Bladder microvascular endothelial cell (primary cell): ENCODE data around the gene ZNF223. TPM values are rescaled to one million over a fixed set of nuclear protein-coding genes. Genes with fewer than 3 reads are reported as not detected.

ENCODE experiments used
- total RNA-seq: library from RNA; depleted of rRNA; stranded (reverse); fragments of >200 nt; gene quantifications from 2 replicates; pipeline ENCODE4 v1.2.3, GENCODE V29; 2014

The ZNF223 gene
- 2.8 and 6.5 TPM in 2 replicates for total RNA-seq

GRCh38 chr19:44051650-44052402 lies at the start of gene ZNF223:
Gene ZNF223, plus strand, starts transcription at chr19:44052036. Its CDS starts 3,141 bp downstream, at chr19:44055177.

GRCh38 chr19:44002566-44003460 lies 49.0 kb upstream of the ZNF223 start, which contains the start of gene ZNF230:
Gene ZNF230, plus strand, starts transcription at chr19:44002957. Its CDS starts 4,122 bp downstream, at chr19:44007079.

GRCh38 chr19:44025217-44025936 lies 26.5 kb upstream of the ZNF223 start, which contains the start of gene ZNF222:
Gene ZNF222, plus strand, starts transcription at chr19:44025379. Its CDS starts 58 bp downstream, at chr19:44025437.

GRCh38 chr19:44071824-44072542 lies 20.1 kb downstream of the ZNF223 start, which contains the start of gene ZNF284:
Gene ZNF284, plus strand, starts transcription at chr19:44072159. Its CDS starts 4,231 bp downstream, at chr19:44076390.

GRCh38 chr19:44093931-44094765 lies 42.3 kb downstream of the ZNF223 start, which contains the start of gene ZNF224:
Gene ZNF224, plus strand, starts transcription at chr19:44094361. Its CDS starts 3,513 bp downstream, at chr19:44097874.

GRCh38 chr19:44113138-44113783 lies 61.4 kb downstream of the ZNF223 start, which contains the start of gene ZNF225:
Gene ZNF225, plus strand, starts transcription at chr19:44113399. Its CDS starts 2,429 bp downstream, at chr19:44115828.

Other genes starting within 250 kb of the ZNF223 start
- gene LYPD5, start 249.6 kb upstream of the ZNF223 start, total RNA-seq, result 0.19 and 0.32 TPM in 2 replicates
- gene ZNF283, start 224.7 kb upstream of the ZNF223 start, total RNA-seq, result 5.0 and 12.3 TPM in 2 replicates
- gene ZNF404, start 168.1 kb upstream of the ZNF223 start, total RNA-seq, result 0.16 and 0.69 TPM in 2 replicates
- gene ZNF45, start 116.8 kb upstream of the ZNF223 start, total RNA-seq, result 11.5 and 19.4 TPM in 2 replicates
- gene ZNF221, start 100.8 kb upstream of the ZNF223 start, total RNA-seq, result 3.2 and 8.1 TPM in 2 replicates
- 3.9 and 7.8 TPM in 2 replicates for gene ZNF155, start 67.8 kb upstream of the ZNF223 start, total RNA-seq
- 2.1 and 4.5 TPM in 2 replicates for gene ZNF230, start 49.1 kb upstream of the ZNF223 start, total RNA-seq
- gene ZNF222, start 26.7 kb upstream of the ZNF223 start, total RNA-seq, result 3.6 and 5.9 TPM in 2 replicates
- 2.1 and 3.7 TPM in 2 replicates for gene ZNF284, start 20.1 kb downstream of the ZNF223 start, total RNA-seq
- gene ZNF224, start 42.3 kb downstream of the ZNF223 start, total RNA-seq, result 18.9 and 29.8 TPM in 2 replicates
- gene ZNF225, start 61.4 kb downstream of the ZNF223 start, total RNA-seq, result 4.0 and 7.1 TPM in 2 replicates
- 6.0 and 16.7 TPM in 2 replicates for gene ZNF234, start 89.5 kb downstream of the ZNF223 start, total RNA-seq
- 11.7 and 14.4 TPM in 2 replicates for gene ZNF226, start 113.1 kb downstream of the ZNF223 start, total RNA-seq
- 13.4 and 22.0 TPM in 2 replicates for gene ZNF227, start 160.5 kb downstream of the ZNF223 start, total RNA-seq
- 0.81 and 2.9 TPM in 2 replicates for gene ZNF233, start 207.8 kb downstream of the ZNF223 start, total RNA-seq